GM06990 (cell line): ENCODE data around the gene USP38.

ENCODE experiments used
- DNase-seq: peaks from one replicate; pipeline ENCODE4 v3.0.0-alpha.2; 2011; ENCODE audit not compliant: insufficient read length; ENCODE audit errors: extremely low read depth
- H3K27me3 ChIP-seq: replicated peaks from 2 replicates; pipeline ENCODE4 v1.6.0; 2011; ENCODE audit warnings: low read length; ENCODE audit not compliant: control insufficient read depth, insufficient read depth
- H3K36me3 ChIP-seq: 2 replicates; pipeline ENCODE4 v1.5.1; 2011; ENCODE audit warnings: low read length; ENCODE audit not compliant: control insufficient read depth, insufficient read depth
- H3K4me3 ChIP-seq: replicated peaks from 2 replicates; pipeline ENCODE4 v1.5.1; 2011; ENCODE audit warnings: low read depth, mild to moderate bottlenecking, control low read depth, low read length
- CTCF ChIP-seq: IDR thresholded peaks from 2 replicates; pipeline ENCODE4 v1.5.1; 2011; ENCODE audit warnings: low read length, control low read depth, mild to moderate bottlenecking, inconsistent platforms; ENCODE audit not compliant: insufficient read depth, poor library complexity, severe bottlenecking

Gene USP38

GRCh38 chr4:143248827-143249226, 64.1 kb downstream of the USP38 start:
- no peak for DNase-seq
- H3K4me3 ChIP-seq, result no peak overlapping the region
- H3K27me3 ChIP-seq, result no peaks in the 10 kb centered on the region; the same call in 1 of the 2 replicates
- no peak for TF ChIP-seq CTCF
- no peaks in the 10 kb centered on the region for H3K36me3 ChIP-seq

DNA sequence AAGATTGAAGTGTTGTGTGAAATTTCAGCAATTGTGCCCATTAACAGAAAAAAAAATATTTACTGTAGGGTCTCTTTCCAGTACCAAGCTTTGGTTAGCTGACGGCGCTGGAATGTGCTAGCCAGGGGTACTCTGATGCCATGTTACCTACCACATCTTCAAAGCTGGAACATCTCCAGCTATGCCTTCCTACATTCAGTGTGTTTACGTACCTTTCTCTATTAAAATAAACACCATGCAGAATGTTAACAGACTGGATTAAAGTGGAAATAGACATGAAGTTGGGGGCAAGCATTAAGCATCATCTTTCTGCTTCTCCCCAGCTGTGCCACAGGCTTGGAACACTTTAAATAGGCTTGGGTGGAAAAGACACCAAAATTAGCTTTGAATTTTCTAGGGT, 65.9 kb downstream of the USP38 start:
- DNase-seq, result no peak
- no peaks in the 10 kb centered on the region for H3K36me3 ChIP-seq
- no peak overlapping the region for H3K4me3 ChIP-seq
- TF ChIP-seq CTCF, result no peak
- H3K27me3 ChIP-seq, result no peaks in the 10 kb centered on the region; the same call in 1 of the 2 replicates

- DNase-seq, result no peak
- no peaks in the 10 kb centered on the region for H3K36me3 ChIP-seq
- no peaks in the 10 kb centered on the region; the same call in 1 of the 2 replicates for H3K27me3 ChIP-seq
- no peak overlapping the region for H3K4me3 ChIP-seq
- no peak for TF ChIP-seq CTCF
Measured at GRCh38 chr4:143251348-143251747, 66.6 kb downstream of the USP38 start.

DNA sequence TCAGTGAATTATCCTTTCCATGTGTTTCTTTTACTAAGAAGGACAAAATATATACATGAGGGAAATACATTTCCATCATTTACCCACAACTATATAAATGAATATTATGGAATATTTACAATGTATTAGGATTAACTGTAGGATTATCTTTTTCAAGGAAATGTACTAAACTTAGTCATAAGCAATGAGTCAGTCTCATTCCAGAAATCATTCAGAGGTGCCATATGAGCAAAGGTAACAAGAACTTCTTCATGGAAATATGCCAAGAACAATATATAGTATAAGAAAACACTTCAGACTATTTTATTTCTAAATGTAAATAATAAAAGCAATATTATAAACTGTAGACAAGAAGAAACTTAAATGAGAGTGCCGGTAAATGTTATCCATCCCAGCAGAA, 67.1 kb downstream of the USP38 start:
- DNase-seq, result no peak
- Histone ChIP-seq H3K4me3 (no peak overlapping the region), H3K27me3 (no peaks in the 10 kb centered on the region; the same call in 1 of the 2 replicates), H3K36me3 (no peaks in the 10 kb centered on the region)
- TF ChIP-seq CTCF, result no peak

GRCh38 chr4:143252478-143252877, 67.8 kb downstream of the USP38 start:
- Histone ChIP-seq H3K4me3 (no peak overlapping the region), H3K27me3 (no peaks in the 10 kb centered on the region; the same call in 1 of the 2 replicates), H3K36me3 (no peaks in the 10 kb centered on the region)
- DNase-seq, result no peak
- no peak for TF ChIP-seq CTCF

- TF ChIP-seq CTCF, result no peak
- no peaks in the 10 kb centered on the region; the same call in 1 of the 2 replicates for H3K27me3 ChIP-seq
- no peak overlapping the region for H3K4me3 ChIP-seq
- no peak for DNase-seq
- no peaks in the 10 kb centered on the region for H3K36me3 ChIP-seq
Measured at GRCh38 chr4:143253166-143253565, 68.4 kb downstream of the USP38 start.
